ENCODE results near the gene ZNF74.

- TF ChIP-seq CTCF (conservative IDR thresholded peaks at IDR 0.05), result no peak
- no peak for TF ChIP-seq EZH2 (IDR thresholded peaks at IDR 0.05; ENCODE audit: low read depth)
These were observed 61.7 kb downstream of the ZNF74 start for GRCh38 chr22:20455709-20456063.

Measured in PC-9 (cell line).